ENCODE results near the gene RGS3.

Gene RGS3

GRCh38 chr9:113645227-113645977, 181.9 kb downstream of the RGS3 start:
- DNase-seq = no peak

GRCh38 chr9:113645978-113646253, 182.4 kb downstream of the RGS3 start:
- no peak for DNase-seq

- DNase-seq = no peak
Measured at GRCh38 chr9:113646491-113646890, 183.0 kb downstream of the RGS3 start.

Data from DMS153 (cell line).